ENCODE data around the gene DEFB129.

Gene DEFB129

GRCh38 chr20:266596-267562, 39.8 kb downstream of the DEFB129 start:
- Histone ChIP-seq H3K9ac (ENCODE audit: low read depth, low read length) (peak overlapping the region; percentile 30), H3K36me3 (ENCODE audit: insufficient read depth, low read length) (no peaks in the 10 kb centered on the region), H3K9me3 (ENCODE audit: control insufficient read depth, insufficient read depth, low read length) (no peaks in the 10 kb centered on the region), H3K4me1 (ENCODE audit: insufficient read depth, low read length) (no peaks in the 10 kb centered on the region)

GRCh38 chr20:270517-270916, 43.5 kb downstream of the DEFB129 start:
- Histone ChIP-seq H3K9ac (ENCODE audit: low read depth, low read length) (no peak overlapping the region), H3K4me1 (ENCODE audit: insufficient read depth, low read length) (no peaks in the 10 kb centered on the region), H3K9me3 (ENCODE audit: control insufficient read depth, insufficient read depth, low read length) (no peaks in the 10 kb centered on the region), H3K36me3 (ENCODE audit: insufficient read depth, low read length) (no peaks in the 10 kb centered on the region)

GRCh38 chr20:271069-271468, 44.0 kb downstream of the DEFB129 start:
- no peaks in the 10 kb centered on the region for H3K4me1 ChIP-seq (ENCODE audit: insufficient read depth, low read length)
- H3K9ac ChIP-seq (ENCODE audit: low read depth, low read length) = no peak overlapping the region
- no peaks in the 10 kb centered on the region for H3K36me3 ChIP-seq (ENCODE audit: insufficient read depth, low read length)
- no peaks in the 10 kb centered on the region for H3K9me3 ChIP-seq (ENCODE audit: control insufficient read depth, insufficient read depth, low read length)

GRCh38 chr20:271528-271927, 44.5 kb downstream of the DEFB129 start:
- H3K9me3 ChIP-seq (ENCODE audit: control insufficient read depth, insufficient read depth, low read length) = no peaks in the 10 kb centered on the region
- no peaks in the 10 kb centered on the region for H3K4me1 ChIP-seq (ENCODE audit: insufficient read depth, low read length)
- H3K9ac ChIP-seq (ENCODE audit: low read depth, low read length) = no peak overlapping the region
- H3K36me3 ChIP-seq (ENCODE audit: insufficient read depth, low read length) = no peaks in the 10 kb centered on the region

- Histone ChIP-seq H3K36me3 (ENCODE audit: insufficient read depth, low read length) (no peaks in the 10 kb centered on the region), H3K9ac (ENCODE audit: low read depth, low read length) (no peak overlapping the region), H3K9me3 (ENCODE audit: control insufficient read depth, insufficient read depth, low read length) (no peaks in the 10 kb centered on the region), H3K4me1 (ENCODE audit: insufficient read depth, low read length) (no peaks in the 10 kb centered on the region)
Measured at GRCh38 chr20:272718-273117, 45.7 kb downstream of the DEFB129 start.

GRCh38 chr20:273884-274283, 46.8 kb downstream of the DEFB129 start:
- Histone ChIP-seq H3K36me3 (ENCODE audit: insufficient read depth, low read length) (no peaks in the 10 kb centered on the region), H3K9me3 (ENCODE audit: control insufficient read depth, insufficient read depth, low read length) (no peaks in the 10 kb centered on the region), H3K4me1 (ENCODE audit: insufficient read depth, low read length) (no peaks in the 10 kb centered on the region), H3K9ac (ENCODE audit: low read depth, low read length) (no peak overlapping the region)

GRCh38 chr20:275791-276190, 48.7 kb downstream of the DEFB129 start:
- Histone ChIP-seq H3K36me3 (ENCODE audit: insufficient read depth, low read length) (no peaks in the 10 kb centered on the region), H3K9me3 (ENCODE audit: control insufficient read depth, insufficient read depth, low read length) (no peaks in the 10 kb centered on the region), H3K4me1 (ENCODE audit: insufficient read depth, low read length) (no peaks in the 10 kb centered on the region), H3K9ac (ENCODE audit: low read depth, low read length) (no peak overlapping the region)

- no peaks in the 10 kb centered on the region for H3K36me3 ChIP-seq (ENCODE audit: insufficient read depth, low read length)
- H3K9me3 ChIP-seq (ENCODE audit: control insufficient read depth, insufficient read depth, low read length) = no peaks in the 10 kb centered on the region
- H3K9ac ChIP-seq (ENCODE audit: low read depth, low read length) = no peak overlapping the region
- no peaks in the 10 kb centered on the region for H3K4me1 ChIP-seq (ENCODE audit: insufficient read depth, low read length)
Measured at GRCh38 chr20:276620-277495, 49.8 kb downstream of the DEFB129 start.

GRCh38 chr20:277496-277781, 50.4 kb downstream of the DEFB129 start:
- no peak overlapping the region for H3K9ac ChIP-seq (ENCODE audit: low read depth, low read length)

GRCh38 chr20:278181-278580, 51.1 kb downstream of the DEFB129 start:
- no peaks in the 10 kb centered on the region for H3K4me1 ChIP-seq (ENCODE audit: insufficient read depth, low read length)
- H3K9me3 ChIP-seq (ENCODE audit: control insufficient read depth, insufficient read depth, low read length) = no peaks in the 10 kb centered on the region
- no peak overlapping the region for H3K9ac ChIP-seq (ENCODE audit: low read depth, low read length)
- no peaks in the 10 kb centered on the region for H3K36me3 ChIP-seq (ENCODE audit: insufficient read depth, low read length)

More at GRCh38 chr20:277496-277781, 50.4 kb downstream of the DEFB129 start:
- Histone ChIP-seq H3K4me1 (ENCODE audit: insufficient read depth, low read length) (no peaks in the 10 kb centered on the region), H3K36me3 (ENCODE audit: insufficient read depth, low read length) (no peaks in the 10 kb centered on the region), H3K9me3 (ENCODE audit: control insufficient read depth, insufficient read depth, low read length) (no peaks in the 10 kb centered on the region)

GRCh38 chr20:278607-279571, 51.8 kb downstream of the DEFB129 start:
- Histone ChIP-seq H3K9me3 (ENCODE audit: control insufficient read depth, insufficient read depth, low read length) (no peaks in the 10 kb centered on the region), H3K9ac (ENCODE audit: low read depth, low read length) (peak overlapping the region; percentile 28; the same call in 1 of the 2 replicates), H3K4me1 (ENCODE audit: insufficient read depth, low read length) (no peaks in the 10 kb centered on the region), H3K36me3 (ENCODE audit: insufficient read depth, low read length) (no peaks in the 10 kb centered on the region)
